ENCODE results near the gene ARHGAP40.

ARHGAP40 gene

DNA sequence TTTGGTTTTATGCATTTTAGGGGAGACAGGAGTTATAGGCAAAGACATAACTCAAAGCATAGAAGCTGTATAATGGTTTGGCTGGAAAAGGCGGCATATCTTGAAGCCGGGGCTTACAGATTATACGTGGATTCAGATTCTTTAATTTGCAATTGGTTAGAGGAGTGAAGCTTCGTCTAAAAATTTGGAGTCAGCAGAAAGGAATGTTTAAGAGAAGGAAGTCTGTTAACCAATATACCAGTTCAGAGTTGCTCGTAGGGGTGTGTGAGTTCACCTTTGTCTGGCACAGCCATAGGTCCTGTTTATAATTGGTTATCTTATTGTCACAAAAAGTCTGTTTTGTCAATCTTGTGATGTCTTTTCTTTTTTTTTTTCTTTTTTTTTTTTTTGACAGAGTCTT lies 8.9 kb downstream of the ARHGAP40 start:
- Histone ChIP-seq H3K14ac (ENCODE audit: low read length) (no peak overlapping the region), H2AK5ac (ENCODE audit: low read depth, low read length) (no peak overlapping the region), H3K4me2 (ENCODE audit: insufficient read depth, low read length, poor library complexity, severe bottlenecking) (no peak overlapping the region), H3K27me3 (ENCODE audit: control insufficient read depth in 3 of 3, insufficient read depth in 3 of 3, low read depth in 1 of 3, low read length in 3 of 3) (peaks cover 0 to 29% (median 0%) of the 10 kb centered on the region in 3 experiments), H3K4ac (ENCODE audit: low read length) (no peak overlapping the region), H2BK5ac (ENCODE audit: low read length) (no peak overlapping the region), H3K9me3 (replicated peaks in 1 of 2; ENCODE audit: control insufficient read depth in 2 of 2, insufficient read depth in 1 of 2, low read depth in 1 of 2, low read length in 2 of 2) (peaks cover 0 to 2% of the 10 kb centered on the region in 2 donors), H2BK15ac (ENCODE audit: low read length) (no peak overlapping the region), H4K8ac (ENCODE audit: low read depth, low read length) (no peak overlapping the region), H2BK120ac (ENCODE audit: low read depth, low read length) (no peak overlapping the region), H2BK12ac (ENCODE audit: low read length) (no peak overlapping the region), H3K18ac (ENCODE audit: low read length) (no peak overlapping the region), H4K91ac (ENCODE audit: low read depth, low read length, poor library complexity) (no peak overlapping the region), H3K23ac (ENCODE audit: low read depth, low read length, poor library complexity) (no peak overlapping the region), H3K4me3 (ENCODE audit: low read length in 2 of 2) (no peak overlapping the region), H3K36me3 (replicated peaks in 1 of 2; ENCODE audit: control insufficient read depth in 2 of 2, insufficient read depth in 2 of 2, low read length in 2 of 2) (no peaks in the 10 kb centered on the region), H3K9ac (ENCODE audit: low read depth, low read length, poor library complexity) (no peak overlapping the region), H3K4me1 (ENCODE audit: control insufficient read depth in 2 of 2, insufficient read depth in 1 of 2, low read depth in 1 of 2, low read length in 2 of 2) (peaks cover 0 to 5% of the 10 kb centered on the region in 2 donors), H3K79me1 (ENCODE audit: low read depth, low read length) (no peaks in the 10 kb centered on the region), H2AFZ (ENCODE audit: low read length) (no peak overlapping the region), H3K27ac (replicated peaks; ENCODE audit: low read length) (no peak overlapping the region)
- no CpG with 5 or more reads among the region's 5 CpGs for WGBS, 2 donors (ENCODE audit: extremely low coverage in 2 of 2, insufficient read length in 2 of 2, insufficient replicate concordance in 1 of 2)
- no peak for DNase-seq (ENCODE audit: low spot score)

DNA sequence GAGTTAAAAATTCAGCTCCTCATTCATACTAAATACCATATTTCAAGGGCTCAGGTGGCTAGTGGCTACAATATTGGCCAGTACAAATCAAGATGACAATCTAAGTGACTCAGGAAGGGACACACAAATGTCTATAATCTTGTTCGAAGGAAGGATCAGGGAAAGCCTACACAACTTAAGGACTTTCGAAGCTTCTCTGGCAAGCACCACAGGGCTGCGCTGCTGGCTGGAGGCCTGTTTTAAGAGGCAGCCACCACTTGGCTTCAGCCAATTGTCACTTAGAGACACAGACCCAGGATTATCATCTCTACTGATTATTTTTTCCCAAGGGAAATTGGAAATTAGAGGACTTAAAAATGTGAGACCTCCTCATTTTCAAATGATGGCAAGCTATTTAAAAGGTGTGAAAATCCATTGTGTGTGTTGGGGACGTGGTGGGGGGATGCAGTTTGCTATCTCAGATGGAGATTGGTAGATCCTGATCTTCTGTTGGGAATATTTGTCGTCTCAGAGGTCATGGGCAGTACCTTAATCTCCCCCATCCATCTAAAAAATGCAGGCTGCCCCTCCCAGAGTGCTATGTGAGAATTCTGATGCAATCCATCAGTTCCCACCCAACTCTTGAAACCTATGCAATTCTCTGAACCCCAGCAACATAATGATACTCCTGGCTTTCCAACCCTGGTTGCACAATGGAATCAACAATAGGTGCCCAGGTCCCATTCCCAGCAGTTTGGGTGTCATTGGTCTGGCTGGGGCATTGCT lies 11.3 kb downstream of the ARHGAP40 start:
- no peak overlapping the region for H2BK120ac ChIP-seq (ENCODE audit: low read depth, low read length)
- no CpG with 5 or more reads among the region's 5 CpGs for WGBS, 2 donors (ENCODE audit: extremely low coverage in 2 of 2, insufficient read length in 2 of 2, insufficient replicate concordance in 1 of 2)

DNA sequence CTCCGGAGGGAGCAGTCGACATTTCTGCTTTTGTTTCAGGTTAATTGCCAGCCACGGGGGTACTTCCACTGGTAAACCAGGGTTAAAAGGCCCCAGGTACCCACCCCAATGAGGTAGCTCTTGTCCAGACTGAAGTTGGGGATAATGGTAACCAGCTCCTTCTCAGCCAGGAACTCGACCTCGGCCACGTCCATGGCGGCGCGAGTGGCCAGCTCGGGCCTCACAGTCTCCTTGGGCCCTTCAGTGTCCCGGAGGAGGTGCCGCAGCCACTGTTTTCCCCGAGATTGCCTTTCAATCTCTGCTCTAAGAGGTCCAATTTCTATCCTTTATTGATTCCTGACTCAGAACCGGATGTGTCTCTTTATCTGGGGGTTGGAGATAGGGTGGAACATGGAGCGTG lies 13.7 kb downstream of the ARHGAP40 start:
- no peak overlapping the region for H3K14ac ChIP-seq (ENCODE audit: low read length)
- no peak overlapping the region for H2BK15ac ChIP-seq (ENCODE audit: low read length)
- no peaks in the 10 kb centered on the region for H3K79me1 ChIP-seq (ENCODE audit: low read depth, low read length)
- no peaks in the 10 kb centered on the region for H3K36me3 ChIP-seq (replicated peaks in 1 of 2; ENCODE audit: control insufficient read depth in 2 of 2, insufficient read depth in 2 of 2, low read length in 2 of 2)
- no peak overlapping the region for H2BK12ac ChIP-seq (ENCODE audit: low read length)
- H4K8ac ChIP-seq (ENCODE audit: low read depth, low read length), result no peak overlapping the region
- H3K27me3 ChIP-seq (ENCODE audit: control insufficient read depth in 3 of 3, insufficient read depth in 3 of 3, low read depth in 1 of 3, low read length in 3 of 3), result peaks cover 0 to 36% (median 0%) of the 10 kb centered on the region in 3 experiments
- no peak overlapping the region for H3K4me2 ChIP-seq (ENCODE audit: insufficient read depth, low read length, poor library complexity, severe bottlenecking)
- peak overlapping the region; percentile 36 for H3K9ac ChIP-seq (ENCODE audit: low read depth, low read length, poor library complexity)
- H2BK5ac ChIP-seq (ENCODE audit: low read length), result no peak overlapping the region
- no peak overlapping the region for H4K91ac ChIP-seq (ENCODE audit: low read depth, low read length, poor library complexity)
- no peak overlapping the region for H2BK120ac ChIP-seq (ENCODE audit: low read depth, low read length)
- H3K4me1 ChIP-seq (ENCODE audit: control insufficient read depth in 2 of 2, insufficient read depth in 1 of 2, low read depth in 1 of 2, low read length in 2 of 2), result no peaks in the 10 kb centered on the region
- no peak overlapping the region for H3K23ac ChIP-seq (ENCODE audit: low read depth, low read length, poor library complexity)
- H2AK5ac ChIP-seq (ENCODE audit: low read depth, low read length), result peak overlapping the region; percentile 25
- no peak for DNase-seq (ENCODE audit: low spot score)
- H3K4me3 ChIP-seq (ENCODE audit: low read length in 2 of 2), result no peak overlapping the region
- no CpG with 5 or more reads among the region's 15 CpGs for WGBS, 2 donors (ENCODE audit: extremely low coverage in 2 of 2, insufficient read length in 2 of 2, insufficient replicate concordance in 1 of 2)
- no peak overlapping the region for H3K18ac ChIP-seq (ENCODE audit: low read length)
- H3K27ac ChIP-seq (replicated peaks; ENCODE audit: low read length), result no peak overlapping the region
- H3K9me3 ChIP-seq (replicated peaks in 1 of 2; ENCODE audit: control insufficient read depth in 2 of 2, insufficient read depth in 1 of 2, low read depth in 1 of 2, low read length in 2 of 2), result peaks cover 0 to 4% of the 10 kb centered on the region in 2 donors
- H2AFZ ChIP-seq (ENCODE audit: low read length), result no peak overlapping the region
- H3K4ac ChIP-seq (ENCODE audit: low read length), result no peak overlapping the region

More for the DNA sequence above, 11.3 kb downstream of the ARHGAP40 start:
- no peak overlapping the region for H3K27ac ChIP-seq (replicated peaks; ENCODE audit: low read length)
- peaks cover 0 to 27% (median 0%) of the 10 kb centered on the region in 3 experiments for H3K27me3 ChIP-seq (ENCODE audit: control insufficient read depth in 3 of 3, insufficient read depth in 3 of 3, low read depth in 1 of 3, low read length in 3 of 3)
- no peak overlapping the region for H2AK5ac ChIP-seq (ENCODE audit: low read depth, low read length)
- no peak overlapping the region for H3K18ac ChIP-seq (ENCODE audit: low read length)
- H2BK5ac ChIP-seq (ENCODE audit: low read length), result no peak overlapping the region
- no peaks in the 10 kb centered on the region for H3K36me3 ChIP-seq (replicated peaks in 1 of 2; ENCODE audit: control insufficient read depth in 2 of 2, insufficient read depth in 2 of 2, low read length in 2 of 2)
- no peak overlapping the region for H3K4me3 ChIP-seq (ENCODE audit: low read length in 2 of 2)
- no peak overlapping the region for H2AFZ ChIP-seq (ENCODE audit: low read length)
- H3K4me1 ChIP-seq (ENCODE audit: control insufficient read depth in 2 of 2, insufficient read depth in 1 of 2, low read depth in 1 of 2, low read length in 2 of 2), result peaks cover 0 to 5% of the 10 kb centered on the region in 2 donors
- no peaks in the 10 kb centered on the region for H3K79me1 ChIP-seq (ENCODE audit: low read depth, low read length)
- H2BK15ac ChIP-seq (ENCODE audit: low read length), result no peak overlapping the region
- no peak for DNase-seq (ENCODE audit: low spot score)
- no peak overlapping the region for H3K4me2 ChIP-seq (ENCODE audit: insufficient read depth, low read length, poor library complexity, severe bottlenecking)
- H3K23ac ChIP-seq (ENCODE audit: low read depth, low read length, poor library complexity), result no peak overlapping the region
- H4K8ac ChIP-seq (ENCODE audit: low read depth, low read length), result no peak overlapping the region
- H2BK12ac ChIP-seq (ENCODE audit: low read length), result no peak overlapping the region
- peaks cover 0 to 4% of the 10 kb centered on the region in 2 donors for H3K9me3 ChIP-seq (replicated peaks in 1 of 2; ENCODE audit: control insufficient read depth in 2 of 2, insufficient read depth in 1 of 2, low read depth in 1 of 2, low read length in 2 of 2)
- no peak overlapping the region for H3K9ac ChIP-seq (ENCODE audit: low read depth, low read length, poor library complexity)
- no peak overlapping the region for H3K4ac ChIP-seq (ENCODE audit: low read length)
- no peak overlapping the region for H4K91ac ChIP-seq (ENCODE audit: low read depth, low read length, poor library complexity)
- no peak overlapping the region for H3K14ac ChIP-seq (ENCODE audit: low read length)

DNA sequence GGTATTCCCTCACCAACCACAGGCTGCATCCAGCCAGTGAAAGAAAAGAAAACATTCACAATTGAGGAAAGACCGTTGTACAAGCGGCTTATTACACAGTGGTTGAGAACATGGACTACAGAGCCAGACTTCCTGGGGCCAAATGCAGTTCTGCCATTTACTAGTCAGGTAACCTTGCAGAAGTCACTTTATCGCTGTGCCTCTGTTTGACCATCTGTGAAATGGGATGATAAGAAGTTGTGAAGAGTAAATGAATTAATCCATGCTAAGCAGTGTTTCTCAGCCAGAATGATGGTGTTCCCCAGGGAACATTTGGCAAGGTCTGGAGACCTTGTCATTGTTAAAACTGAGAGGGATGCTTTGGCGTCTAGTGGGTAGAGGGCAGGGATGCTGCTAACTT lies 14.8 kb downstream of the ARHGAP40 start:
- no peak overlapping the region for H2BK12ac ChIP-seq (ENCODE audit: low read length)
- H2AFZ ChIP-seq (ENCODE audit: low read length), result no peak overlapping the region
- no peak overlapping the region for H3K14ac ChIP-seq (ENCODE audit: low read length)
- H2BK15ac ChIP-seq (ENCODE audit: low read length), result no peak overlapping the region
- H3K18ac ChIP-seq (ENCODE audit: low read length), result no peak overlapping the region
- H3K27me3 ChIP-seq (ENCODE audit: control insufficient read depth in 3 of 3, insufficient read depth in 3 of 3, low read depth in 1 of 3, low read length in 3 of 3), result peaks cover 0 to 47% (median 0%) of the 10 kb centered on the region in 3 experiments
- H3K27ac ChIP-seq (replicated peaks; ENCODE audit: low read length), result no peak overlapping the region
- H3K9me3 ChIP-seq (replicated peaks in 1 of 2; ENCODE audit: control insufficient read depth in 2 of 2, insufficient read depth in 1 of 2, low read depth in 1 of 2, low read length in 2 of 2), result peaks cover 0 to 4% of the 10 kb centered on the region in 2 donors
- WGBS, 2 donors (ENCODE audit: extremely low coverage in 2 of 2, insufficient read length in 2 of 2, insufficient replicate concordance in 1 of 2), result no CpG with 5 or more reads among the region's 4 CpGs
- no peak overlapping the region for H3K4me2 ChIP-seq (ENCODE audit: insufficient read depth, low read length, poor library complexity, severe bottlenecking)
- no peaks in the 10 kb centered on the region for H3K79me1 ChIP-seq (ENCODE audit: low read depth, low read length)
- H3K36me3 ChIP-seq (replicated peaks in 1 of 2; ENCODE audit: control insufficient read depth in 2 of 2, insufficient read depth in 2 of 2, low read length in 2 of 2), result no peaks in the 10 kb centered on the region
- no peaks in the 10 kb centered on the region for H3K4me1 ChIP-seq (ENCODE audit: control insufficient read depth in 2 of 2, insufficient read depth in 1 of 2, low read depth in 1 of 2, low read length in 2 of 2)
- H3K9ac ChIP-seq (ENCODE audit: low read depth, low read length, poor library complexity), result no peak overlapping the region
- H4K91ac ChIP-seq (ENCODE audit: low read depth, low read length, poor library complexity), result no peak overlapping the region
- no peak overlapping the region for H4K8ac ChIP-seq (ENCODE audit: low read depth, low read length)
- no peak for DNase-seq (ENCODE audit: low spot score)
- no peak overlapping the region for H3K4ac ChIP-seq (ENCODE audit: low read length)
- no peak overlapping the region for H3K23ac ChIP-seq (ENCODE audit: low read depth, low read length, poor library complexity)
- no peak overlapping the region for H2BK5ac ChIP-seq (ENCODE audit: low read length)
- H2BK120ac ChIP-seq (ENCODE audit: low read depth, low read length), result no peak overlapping the region
- no peak overlapping the region for H3K4me3 ChIP-seq (ENCODE audit: low read length in 2 of 2)
- no peak overlapping the region for H2AK5ac ChIP-seq (ENCODE audit: low read depth, low read length)

All from neuronal stem cell (in vitro differentiated cells).